Loucy (cell line): Measurements from ENCODE around the gene CASKIN2.

Experiments used
- H2AFZ ChIP-seq: fragments of 200-600 bp; sonication (generic); 2 replicates; pipeline ENCODE4 v1.6.0; 2016; ENCODE audit warnings: antibody characterized with exemption, mild to moderate bottlenecking, low read length, moderate library complexity
- H3F3A ChIP-seq: fragments of 200-600 bp; 2 replicates; pipeline ENCODE4 v1.6.0; 2016; ENCODE audit warnings: antibody characterized with exemption, low read depth, mild to moderate bottlenecking
- H3K27me3 ChIP-seq: fragments of 200-600 bp; sonication (generic); 2 replicates; pipeline ENCODE4 v1.6.1; 2014; ENCODE audit warnings: low read length, mild to moderate bottlenecking; ENCODE audit not compliant: insufficient read depth, poor library complexity, severe bottlenecking
- H3K36me3 ChIP-seq: fragments of 200-600 bp; sonication (generic); 2 replicates; pipeline ENCODE4 v1.6.1; 2016; ENCODE audit warnings: low read length; ENCODE audit not compliant: insufficient read depth
- H3K4me1 ChIP-seq: fragments of 200-600 bp; sonication (generic); 2 replicates; pipeline ENCODE4 v1.5.1; 2014; ENCODE audit warnings: low read length, mild to moderate bottlenecking; ENCODE audit not compliant: insufficient read depth, poor library complexity, severe bottlenecking
- H3K4me2 ChIP-seq: fragments of 200-600 bp; sonication (generic); 2 replicates; pipeline ENCODE4 v1.6.0; 2014; ENCODE audit warnings: antibody characterized with exemption, low read length, low read depth, mild to moderate bottlenecking; ENCODE audit not compliant: poor library complexity, severe bottlenecking
- H3K4me3 ChIP-seq: fragments of 200-600 bp; sonication (generic); 2 replicates; pipeline ENCODE4 v1.5.1; 2014; ENCODE audit warnings: low read length, mild to moderate bottlenecking, mixed read lengths; ENCODE audit not compliant: poor library complexity, severe bottlenecking
- H3K79me2 ChIP-seq: fragments of 200-600 bp; sonication (generic); 2 replicates; pipeline ENCODE4 v1.6.1; 2014; ENCODE audit warnings: low read length; ENCODE audit not compliant: insufficient read depth
- H3K9ac ChIP-seq: fragments of 200-600 bp; sonication (generic); 2 replicates; pipeline ENCODE4 v1.6.0; 2014; ENCODE audit warnings: mild to moderate bottlenecking, low read depth, low read length, moderate library complexity; ENCODE audit not compliant: poor library complexity, severe bottlenecking
- H3K9me2 ChIP-seq: fragments of 200-600 bp; sonication (generic); replicated peaks from 2 replicates; pipeline ENCODE4 v1.6.1; 2016; ENCODE audit warnings: low read depth, low read length, mixed read lengths
- H3K9me3 ChIP-seq: fragments of 200-600 bp; sonication (generic); 2 replicates; pipeline ENCODE4 v1.6.1; 2014; ENCODE audit warnings: mild to moderate bottlenecking, antibody characterized with exemption, low read length, low read depth; ENCODE audit not compliant: insufficient read depth
- H4K20me1 ChIP-seq: fragments of 200-600 bp; sonication (generic); 2 replicates; pipeline ENCODE4 v1.6.0; 2014; ENCODE audit warnings: antibody characterized with exemption, low read length, mild to moderate bottlenecking; ENCODE audit not compliant: insufficient read depth, poor library complexity, severe bottlenecking
- CTCF ChIP-seq: fragments of 200-600 bp; sonication (generic); conservative IDR thresholded peaks from 2 replicates; pipeline ENCODE4 v1.5.1; 2014; ENCODE audit warnings: mild to moderate bottlenecking, antibody characterized with exemption, low read length
- EZH2phosphoT487 ChIP-seq: fragments of 200-600 bp; IDR thresholded peaks from 2 replicates; pipeline ENCODE4 v1.6.1; 2018; ENCODE audit warnings: antibody characterized with exemption, mild to moderate bottlenecking, moderate library complexity, borderline replicate concordance

The CASKIN2 gene

GRCh38 chr17:75511610-75512575, 3.4 kb downstream of the CASKIN2 start:
- peak overlapping the region; percentile 32 for H3K4me2 ChIP-seq
- peaks cover 15% of the 10 kb centered on the region for H3K4me1 ChIP-seq
- H3K9me3 ChIP-seq = no peaks in the 10 kb centered on the region
- H2AFZ ChIP-seq = no peak overlapping the region
- no peaks in the 10 kb centered on the region for H3K27me3 ChIP-seq
- no peak overlapping the region for H3K4me3 ChIP-seq
- TF ChIP-seq EZH2phosphoT487 = no peak
- no peak for TF ChIP-seq CTCF
- no peaks in the 10 kb centered on the region for H3K9me2 ChIP-seq
- peaks cover under 1% of the 10 kb centered on the region for H4K20me1 ChIP-seq
- no peaks in the 10 kb centered on the region for H3K36me3 ChIP-seq
- no peaks in the 10 kb centered on the region for H3K79me2 ChIP-seq
- no peak overlapping the region for H3K9ac ChIP-seq
- H3F3A ChIP-seq = no peaks in the 10 kb centered on the region

GRCh38 chr17:75511270-75511609, 4.1 kb downstream of the CASKIN2 start:
- peaks cover 15% of the 10 kb centered on the region for H3K4me1 ChIP-seq
- H3K36me3 ChIP-seq = no peaks in the 10 kb centered on the region
- H3K79me2 ChIP-seq = no peaks in the 10 kb centered on the region

DNA sequence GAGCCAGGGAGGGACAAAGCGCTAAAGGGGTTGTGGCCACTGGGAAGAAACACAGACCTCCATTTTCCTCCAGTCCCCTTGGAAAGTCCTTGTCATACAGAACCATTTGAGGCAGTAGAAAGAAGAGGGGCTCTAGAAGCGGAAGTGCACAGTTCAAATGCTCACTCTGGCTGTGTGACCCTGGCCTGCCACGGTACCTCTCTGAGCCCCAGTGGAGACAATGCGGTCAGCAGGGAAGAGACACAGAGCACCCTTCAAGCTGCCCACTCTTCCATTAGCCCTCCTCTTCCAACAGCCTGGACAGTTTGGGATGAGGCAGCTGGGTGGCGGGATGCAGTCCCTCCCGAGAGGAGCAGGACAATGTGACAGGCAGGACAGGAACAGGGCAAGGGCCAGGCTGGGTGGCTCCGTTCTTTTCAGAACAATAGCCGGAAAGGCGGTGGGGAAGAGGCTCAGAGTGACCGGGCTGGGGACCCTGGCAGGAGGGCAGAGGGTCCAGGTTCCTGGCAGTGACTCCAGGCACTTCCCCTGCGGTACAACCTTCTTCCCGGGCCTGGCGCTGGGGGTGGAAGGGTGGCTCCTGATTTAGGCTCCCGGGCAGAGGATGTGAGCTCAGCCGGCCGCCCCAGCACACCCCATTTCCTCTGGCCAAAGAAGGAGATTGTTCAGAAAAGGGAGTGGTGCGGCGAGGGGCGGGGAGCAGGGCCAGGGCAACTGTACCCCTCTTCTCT, 5.6 kb downstream of the CASKIN2 start:
- TF ChIP-seq EZH2phosphoT487 (no peak), CTCF (no peak)
- no peaks in the 10 kb centered on the region for H3K9me2 ChIP-seq
- no peaks in the 10 kb centered on the region for H3K79me2 ChIP-seq
- no peaks in the 10 kb centered on the region for H3F3A ChIP-seq
- H3K9me3 ChIP-seq = no peaks in the 10 kb centered on the region
- H3K4me3 ChIP-seq = no peak overlapping the region
- peaks cover 7% of the 10 kb centered on the region for H3K4me1 ChIP-seq
- H3K36me3 ChIP-seq = no peaks in the 10 kb centered on the region
- H3K27me3 ChIP-seq = no peaks in the 10 kb centered on the region
- H3K4me2 ChIP-seq = no peak overlapping the region
- H3K9ac ChIP-seq = no peak overlapping the region
- no peaks in the 10 kb centered on the region for H4K20me1 ChIP-seq
- no peak overlapping the region for H2AFZ ChIP-seq

More at GRCh38 chr17:75511270-75511609, 4.1 kb downstream of the CASKIN2 start:
- no peaks in the 10 kb centered on the region for H3F3A ChIP-seq
- no peak overlapping the region for H3K4me2 ChIP-seq
- H3K9me2 ChIP-seq = no peaks in the 10 kb centered on the region
- TF ChIP-seq CTCF (no peak), EZH2phosphoT487 (no peak)
- no peaks in the 10 kb centered on the region for H3K27me3 ChIP-seq
- no peaks in the 10 kb centered on the region for H3K9me3 ChIP-seq
- no peaks in the 10 kb centered on the region for H4K20me1 ChIP-seq
- H2AFZ ChIP-seq = no peak overlapping the region
- H3K9ac ChIP-seq = no peak overlapping the region
- H3K4me3 ChIP-seq = no peak overlapping the region
